GM18858 (cell line): ENCODE data around the gene MAGEF1.
"Not testable (repeated sequence)": the region's sequence is repeated elsewhere in the genome, so short reads cannot be mapped to it uniquely, and the experiment has no call there.

Experiments used
- ATAC-seq: cut with Tn5 transposase; IDR thresholded peaks from one replicate; pipeline ENCODE4 v1.9.1; 2021; ENCODE audit not compliant: unreplicated experiment

Gene MAGEF1

GRCh38 chr3:184742676-184743135 is 30.8 kb upstream of the MAGEF1 start:
- ATAC-seq: no peak

GRCh38 chr3:184741798-184742675 is 30.2 kb upstream of the MAGEF1 start:
- no peak for ATAC-seq

GRCh38 chr3:184741259-184741556 is 29.3 kb upstream of the MAGEF1 start:
- ATAC-seq: no peak

- no peak for ATAC-seq
Measured at GRCh38 chr3:184740509-184741258, 28.8 kb upstream of the MAGEF1 start.

GRCh38 chr3:184739594-184740505 is 28.0 kb upstream of the MAGEF1 start:
- ATAC-seq: no peak

- ATAC-seq: no peak
Measured at GRCh38 chr3:184738982-184739381, 27.1 kb upstream of the MAGEF1 start.

- no peak for ATAC-seq
Measured at GRCh38 chr3:184738506-184738890, 26.6 kb upstream of the MAGEF1 start.

GRCh38 chr3:184737641-184738505 is 26.0 kb upstream of the MAGEF1 start:
- no peak for ATAC-seq

- ATAC-seq: no peak
Measured at GRCh38 chr3:184737063-184737462, 25.2 kb upstream of the MAGEF1 start.

- ATAC-seq: no peak
Measured at GRCh38 chr3:184734903-184735701, 23.2 kb upstream of the MAGEF1 start.

- ATAC-seq: no peak
Measured at GRCh38 chr3:184733971-184734608, 22.2 kb upstream of the MAGEF1 start.

- no peak for ATAC-seq
Measured at GRCh38 chr3:184733181-184733580, 21.3 kb upstream of the MAGEF1 start.

- no peak for ATAC-seq
Measured at GRCh38 chr3:184731786-184732537, 20.1 kb upstream of the MAGEF1 start.

- ATAC-seq: no peak
Measured at GRCh38 chr3:184730924-184731323, 19.1 kb upstream of the MAGEF1 start.

GRCh38 chr3:184729154-184729553 is 17.3 kb upstream of the MAGEF1 start:
- ATAC-seq: not testable (repeated sequence)

GRCh38 chr3:184728010-184728527 is 16.2 kb upstream of the MAGEF1 start:
- ATAC-seq: no peak

- no peak for ATAC-seq
Measured at GRCh38 chr3:184727357-184728009, 15.6 kb upstream of the MAGEF1 start.

- no peak for ATAC-seq
Measured at GRCh38 chr3:184726497-184726896, 14.6 kb upstream of the MAGEF1 start.
